Measurements from ENCODE around the gene NSMCE3. TPM values are rescaled to one million over a fixed set of nuclear protein-coding genes. Genes with fewer than 3 reads are reported as not detected.

Gene NSMCE3
- total RNA-seq, 1 donor from 2014 or later = 8.2 TPM

- no peaks in the 10 kb centered on the region for H3K36me3 Mint-ChIP-seq
- H3K4me3 Mint-ChIP-seq = no peak overlapping the region
- no peak for DNase-seq (ENCODE audit: extremely low spot score, unreplicated experiment)
- no peak overlapping the region for H3K27ac Mint-ChIP-seq
- no peaks in the 10 kb centered on the region for H3K4me1 Mint-ChIP-seq (ENCODE audit: unreplicated experiment)
- H3K27me3 Mint-ChIP-seq = peaks cover 4% of the 10 kb centered on the region
- TF ChIP-seq, protein P1, sequence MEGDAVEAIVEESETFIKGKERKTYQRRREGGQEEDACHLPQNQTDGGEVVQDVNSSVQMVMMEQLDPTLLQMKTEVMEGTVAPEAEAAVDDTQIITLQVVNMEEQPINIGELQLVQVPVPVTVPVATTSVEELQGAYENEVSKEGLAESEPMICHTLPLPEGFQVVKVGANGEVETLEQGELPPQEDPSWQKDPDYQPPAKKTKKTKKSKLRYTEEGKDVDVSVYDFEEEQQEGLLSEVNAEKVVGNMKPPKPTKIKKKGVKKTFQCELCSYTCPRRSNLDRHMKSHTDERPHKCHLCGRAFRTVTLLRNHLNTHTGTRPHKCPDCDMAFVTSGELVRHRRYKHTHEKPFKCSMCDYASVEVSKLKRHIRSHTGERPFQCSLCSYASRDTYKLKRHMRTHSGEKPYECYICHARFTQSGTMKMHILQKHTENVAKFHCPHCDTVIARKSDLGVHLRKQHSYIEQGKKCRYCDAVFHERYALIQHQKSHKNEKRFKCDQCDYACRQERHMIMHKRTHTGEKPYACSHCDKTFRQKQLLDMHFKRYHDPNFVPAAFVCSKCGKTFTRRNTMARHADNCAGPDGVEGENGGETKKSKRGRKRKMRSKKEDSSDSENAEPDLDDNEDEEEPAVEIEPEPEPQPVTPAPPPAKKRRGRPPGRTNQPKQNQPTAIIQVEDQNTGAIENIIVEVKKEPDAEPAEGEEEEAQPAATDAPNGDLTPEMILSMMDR (conservative IDR thresholded peaks at IDR 0.05) = no peak
- H3K9me3 Mint-ChIP-seq = no peaks in the 10 kb centered on the region
Observed at GRCh38 chr15:29278436-29279105, 8.9 kb upstream of the NSMCE3 start.

DNA sequence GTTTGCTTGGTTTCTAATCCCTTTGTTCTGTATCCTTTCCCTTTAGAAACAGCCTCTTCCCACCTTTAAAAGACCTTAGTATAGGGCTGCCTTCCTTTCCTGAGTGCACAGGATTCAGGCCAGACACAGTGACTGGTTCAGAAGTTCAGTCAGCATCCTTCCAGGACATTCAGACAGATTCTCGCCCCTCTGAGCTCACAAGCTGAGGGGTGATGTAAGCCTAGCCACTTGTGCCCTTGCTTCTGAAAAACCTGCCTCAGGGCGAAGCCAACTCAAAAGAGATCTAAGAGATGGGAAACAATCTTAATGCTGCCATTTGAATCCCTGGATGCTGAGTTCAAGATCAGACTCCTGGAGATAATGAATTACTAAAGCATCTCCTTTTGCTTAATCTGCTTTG is 6.7 kb upstream of the NSMCE3 start:
- no peaks in the 10 kb centered on the region for H3K36me3 Mint-ChIP-seq
- TF ChIP-seq, protein P1 (conservative IDR thresholded peaks at IDR 0.05) = no peak
- H3K9me3 Mint-ChIP-seq = no peaks in the 10 kb centered on the region
- no peaks in the 10 kb centered on the region for H3K4me1 Mint-ChIP-seq (ENCODE audit: unreplicated experiment)
- peaks cover 4% of the 10 kb centered on the region for H3K27me3 Mint-ChIP-seq
- no peak for DNase-seq (ENCODE audit: extremely low spot score, unreplicated experiment)
- no peak overlapping the region for H3K27ac Mint-ChIP-seq
- H3K4me3 Mint-ChIP-seq = no peak overlapping the region

- no peaks in the 10 kb centered on the region for H3K36me3 Mint-ChIP-seq
- H3K4me3 Mint-ChIP-seq = no peak overlapping the region
- TF ChIP-seq, protein P1 (conservative IDR thresholded peaks at IDR 0.05) = no peak
- H3K27me3 Mint-ChIP-seq = peaks cover 4% of the 10 kb centered on the region
- H3K27ac Mint-ChIP-seq = no peak overlapping the region
- no peaks in the 10 kb centered on the region for H3K9me3 Mint-ChIP-seq
- no peaks in the 10 kb centered on the region for H3K4me1 Mint-ChIP-seq (ENCODE audit: unreplicated experiment)
- DNase-seq (ENCODE audit: extremely low spot score, unreplicated experiment) = no peak
Observed at GRCh38 chr15:29275855-29276254, 6.2 kb upstream of the NSMCE3 start.

GRCh38 chr15:29274946-29275345 is 5.3 kb upstream of the NSMCE3 start:
- no peak overlapping the region for H3K27ac Mint-ChIP-seq
- H3K4me3 Mint-ChIP-seq = no peak overlapping the region
- H3K36me3 Mint-ChIP-seq = no peaks in the 10 kb centered on the region
- peaks cover under 1% of the 10 kb centered on the region for H3K4me1 Mint-ChIP-seq (ENCODE audit: unreplicated experiment)
- peaks cover 4% of the 10 kb centered on the region for H3K27me3 Mint-ChIP-seq
- TF ChIP-seq, protein P1 (conservative IDR thresholded peaks at IDR 0.05) = no peak
- H3K9me3 Mint-ChIP-seq = no peaks in the 10 kb centered on the region
- no peak for DNase-seq (ENCODE audit: extremely low spot score, unreplicated experiment)

DNA sequence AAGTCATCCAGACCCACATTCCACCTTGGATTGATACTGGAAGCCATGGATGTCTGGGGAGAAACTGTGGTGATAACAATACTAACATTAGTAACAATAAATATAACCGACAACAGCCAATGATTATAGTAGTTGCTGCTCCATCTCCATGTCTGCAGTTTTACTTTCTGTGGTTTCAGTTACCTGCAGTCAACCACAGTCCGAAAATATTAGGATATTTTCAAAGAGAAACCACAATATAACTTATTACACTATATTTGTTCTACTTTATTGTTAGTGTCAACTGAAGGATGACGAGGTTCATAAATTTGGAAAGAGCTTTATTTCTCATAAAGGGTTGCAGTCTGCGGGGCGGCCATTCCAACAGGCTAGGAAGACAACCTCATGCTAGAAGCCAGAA is 2.6 kb upstream of the NSMCE3 start:
- Mint-ChIP-seq H3K27ac (no peak overlapping the region), H3K36me3 (no peaks in the 10 kb centered on the region), H3K9me3 (no peaks in the 10 kb centered on the region), H3K27me3 (peaks cover 4% of the 10 kb centered on the region), H3K4me3 (no peak overlapping the region), H3K4me1 (ENCODE audit: unreplicated experiment) (peaks cover 13% of the 10 kb centered on the region)
- TF ChIP-seq, protein P1 (conservative IDR thresholded peaks at IDR 0.05) = no peak
- no peak for DNase-seq (ENCODE audit: extremely low spot score, unreplicated experiment)
